COLO668 (cell line): Measurements from ENCODE around the gene ZNF417.
"Not testable (repeated sequence)": the region's sequence is repeated elsewhere in the genome, so short reads cannot be mapped to it uniquely, and the experiment has no call there.

ENCODE experiments used
- DNase-seq: peaks from one replicate; lab custom pipeline; 2025; ENCODE audit not compliant: unreplicated experiment; lab: John Stamatoyannopoulos, UW

The ZNF417 gene

DNA sequence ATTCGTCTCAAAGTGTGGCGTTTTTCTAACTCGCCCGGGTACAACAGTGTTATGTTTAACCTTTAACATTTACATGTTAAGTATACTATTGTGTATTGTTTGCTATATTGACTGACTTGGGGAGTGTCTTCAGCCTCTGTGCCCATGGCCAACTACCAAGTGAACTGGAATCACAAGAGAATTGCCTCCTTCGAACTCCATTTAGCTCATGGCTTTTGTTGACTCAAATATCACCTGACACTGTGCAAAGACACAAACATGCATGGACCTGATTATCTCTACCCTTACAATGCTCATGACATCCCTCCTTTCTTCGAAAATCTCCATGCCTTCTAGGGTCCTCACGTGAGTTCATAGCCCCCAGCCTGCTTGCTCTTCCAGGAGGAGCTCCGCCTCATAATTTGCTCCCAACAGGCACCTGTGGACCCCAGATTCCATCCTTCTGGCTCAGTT lies 28.3 kb downstream of the ZNF417 start:
- peak; percentile 24 for DNase-seq

GRCh38 chr19:57887195-57887941 lies 29.0 kb downstream of the ZNF417 start:
- DNase-seq, result no peak

DNA sequence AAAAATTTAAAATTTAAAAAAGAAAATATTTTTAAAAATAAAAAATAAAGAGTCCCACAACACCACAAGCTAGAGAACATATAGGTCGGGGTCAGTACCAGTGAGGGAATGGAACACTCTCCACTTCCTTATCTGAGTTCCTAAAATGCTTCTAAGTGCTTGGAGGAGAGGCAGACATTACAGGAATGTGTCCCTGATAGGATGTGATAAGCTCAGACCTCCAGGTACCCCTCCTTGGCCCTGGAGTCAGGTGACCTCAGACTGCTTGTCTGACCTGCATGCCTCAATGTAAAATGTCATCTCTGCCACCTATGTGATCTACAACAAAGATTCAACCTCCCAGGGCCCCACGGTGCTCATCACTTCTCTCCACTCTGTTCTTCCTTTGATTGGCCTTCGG lies 30.3 kb downstream of the ZNF417 start:
- DNase-seq, result no peak

- not testable (repeated sequence) for DNase-seq
Observed at GRCh38 chr19:57873883-57874799, 42.3 kb downstream of the ZNF417 start.

DNA sequence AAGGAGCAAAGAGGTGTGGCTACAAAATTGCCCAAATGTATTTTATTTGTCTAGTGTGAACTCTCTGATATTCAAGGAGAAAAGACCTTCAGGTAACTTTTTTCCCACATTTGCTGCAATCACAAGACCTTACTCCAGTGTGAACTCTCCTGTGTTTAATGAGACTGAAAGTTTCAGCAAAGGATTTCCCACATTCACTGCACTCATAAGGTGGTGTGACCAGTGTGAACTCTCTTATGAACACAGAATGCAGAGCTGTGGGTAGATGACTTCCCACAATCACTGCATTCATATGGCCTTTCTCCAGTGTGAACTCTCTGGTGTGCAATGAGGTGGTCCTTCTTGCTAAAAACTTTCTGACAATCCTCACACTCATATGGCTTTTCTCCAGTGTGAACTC lies 43.9 kb downstream of the ZNF417 start:
- DNase-seq, result no peak

GRCh38 chr19:57870225-57870624 lies 46.2 kb downstream of the ZNF417 start:
- DNase-seq, result no peak

- not testable (repeated sequence) for DNase-seq
Observed at GRCh38 chr19:57869655-57870054, 46.7 kb downstream of the ZNF417 start.

DNA sequence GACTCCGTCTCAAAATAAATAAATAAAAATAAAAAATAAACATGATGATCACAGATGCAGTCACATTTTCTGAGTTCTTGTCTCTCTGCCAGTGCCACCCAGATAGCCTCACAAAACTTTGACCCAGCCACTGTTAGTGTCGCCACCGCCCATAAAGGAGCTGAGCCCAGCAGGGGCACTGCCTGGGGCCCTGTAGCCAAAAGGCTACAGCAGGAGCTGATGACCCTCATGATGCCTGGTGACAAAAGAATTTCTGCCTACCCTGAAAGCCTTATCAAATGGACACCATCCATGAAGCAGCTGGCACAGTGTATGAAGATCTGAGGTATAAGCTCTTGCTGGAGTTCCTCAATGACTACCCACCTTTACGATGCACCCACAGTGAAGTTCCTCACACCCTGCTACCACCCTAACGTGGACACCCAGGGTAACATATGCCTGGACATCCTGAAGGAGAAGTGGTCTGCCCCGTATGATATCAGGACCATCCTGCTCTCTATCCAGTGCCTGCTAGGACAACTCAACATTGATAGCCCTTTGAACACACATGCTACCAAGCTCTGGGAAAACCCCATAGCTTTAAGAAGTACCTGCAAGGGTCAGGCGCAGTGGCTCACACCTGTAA lies 48.4 kb downstream of the ZNF417 start:
- DNase-seq, result no peak
